ENCODE results near the gene LAIR2. TPM values are rescaled to one million over a fixed set of nuclear protein-coding genes. Genes with fewer than 3 reads are reported as not detected.
"Not testable (repeated sequence)": the region's sequence is repeated elsewhere in the genome, so short reads cannot be mapped to it uniquely, and the experiment has no call there.

The LAIR2 gene
- total RNA-seq, 1 donor: not detected

DNA sequence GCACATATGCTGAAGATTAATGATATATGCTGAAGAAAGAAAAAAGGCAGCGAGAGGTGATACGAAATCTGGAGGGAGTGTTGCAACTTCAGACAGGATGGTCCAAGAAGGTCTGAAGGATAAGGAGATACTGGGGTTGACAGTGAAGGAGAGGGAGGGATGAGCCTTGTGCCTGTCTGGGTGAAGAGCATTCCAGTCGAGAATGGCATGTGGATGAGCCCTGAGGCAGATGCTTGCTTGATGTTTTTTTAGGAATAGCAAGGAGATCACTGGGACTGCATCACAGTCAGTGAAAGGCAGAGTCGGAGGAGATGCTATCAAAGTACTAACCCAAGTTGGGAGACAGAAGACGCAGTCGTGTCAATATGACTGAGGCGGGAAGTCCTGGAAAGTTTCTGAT lies 13.3 kb upstream of the LAIR2 start:
- DNase-seq (ENCODE audit: insufficient read length, low spot score, missing footprints): no peak
- TF ChIP-seq, protein P1, sequence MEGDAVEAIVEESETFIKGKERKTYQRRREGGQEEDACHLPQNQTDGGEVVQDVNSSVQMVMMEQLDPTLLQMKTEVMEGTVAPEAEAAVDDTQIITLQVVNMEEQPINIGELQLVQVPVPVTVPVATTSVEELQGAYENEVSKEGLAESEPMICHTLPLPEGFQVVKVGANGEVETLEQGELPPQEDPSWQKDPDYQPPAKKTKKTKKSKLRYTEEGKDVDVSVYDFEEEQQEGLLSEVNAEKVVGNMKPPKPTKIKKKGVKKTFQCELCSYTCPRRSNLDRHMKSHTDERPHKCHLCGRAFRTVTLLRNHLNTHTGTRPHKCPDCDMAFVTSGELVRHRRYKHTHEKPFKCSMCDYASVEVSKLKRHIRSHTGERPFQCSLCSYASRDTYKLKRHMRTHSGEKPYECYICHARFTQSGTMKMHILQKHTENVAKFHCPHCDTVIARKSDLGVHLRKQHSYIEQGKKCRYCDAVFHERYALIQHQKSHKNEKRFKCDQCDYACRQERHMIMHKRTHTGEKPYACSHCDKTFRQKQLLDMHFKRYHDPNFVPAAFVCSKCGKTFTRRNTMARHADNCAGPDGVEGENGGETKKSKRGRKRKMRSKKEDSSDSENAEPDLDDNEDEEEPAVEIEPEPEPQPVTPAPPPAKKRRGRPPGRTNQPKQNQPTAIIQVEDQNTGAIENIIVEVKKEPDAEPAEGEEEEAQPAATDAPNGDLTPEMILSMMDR (IDR thresholded peaks at IDR 0.05; ENCODE audit: extremely low read depth, low read depth, low read length): no peak
- Histone ChIP-seq H3K4me3 (ENCODE audit: insufficient read depth, low read length) (no peak overlapping the region), H3K4me2 (ENCODE audit: insufficient read depth, low read length) (no peak overlapping the region), H2AFZ (ENCODE audit: low read length) (no peak overlapping the region), H4K20me1 (ENCODE audit: insufficient read depth, low read length) (no peaks in the 10 kb centered on the region), H3K9me3 (ENCODE audit: low read depth, low read length) (no peaks in the 10 kb centered on the region), H3K27ac (ENCODE audit: low read depth, low read length) (no peak overlapping the region), H3K27me3 (ENCODE audit: insufficient read depth, low read length) (no peaks in the 10 kb centered on the region), H3K36me3 (ENCODE audit: insufficient read depth, low read length) (no peaks in the 10 kb centered on the region), H3K4me1 (ENCODE audit: insufficient read depth, low read length) (no peaks in the 10 kb centered on the region), H3K79me2 (ENCODE audit: insufficient read depth, low read length) (no peaks in the 10 kb centered on the region)

DNA sequence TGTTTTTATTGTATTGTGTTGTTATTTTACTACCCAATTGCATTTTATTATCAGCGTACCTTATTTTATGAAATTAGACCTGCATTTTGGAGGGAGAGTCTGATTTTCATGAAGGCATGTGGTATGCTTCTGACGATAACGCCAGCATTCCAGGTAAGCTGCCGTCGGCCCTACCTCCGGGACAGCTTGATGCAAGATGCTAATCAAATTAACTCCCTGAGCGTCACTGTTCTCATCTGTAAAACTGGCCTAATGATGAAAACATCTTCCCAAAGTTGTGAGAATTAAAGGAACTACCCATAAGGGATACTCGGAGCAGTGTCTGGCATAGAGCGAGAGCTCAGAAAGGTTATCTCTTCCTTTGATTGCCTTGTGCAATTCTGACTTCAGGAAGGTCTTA lies 12.9 kb upstream of the LAIR2 start:
- H3K27me3 ChIP-seq (ENCODE audit: insufficient read depth, low read length): no peaks in the 10 kb centered on the region
- H3K4me3 ChIP-seq (ENCODE audit: insufficient read depth, low read length): no peak overlapping the region
- no peak overlapping the region for H3K4me2 ChIP-seq (ENCODE audit: insufficient read depth, low read length)
- H3K36me3 ChIP-seq (ENCODE audit: insufficient read depth, low read length): no peaks in the 10 kb centered on the region
- H3K4me1 ChIP-seq (ENCODE audit: insufficient read depth, low read length): no peaks in the 10 kb centered on the region
- no peaks in the 10 kb centered on the region for H4K20me1 ChIP-seq (ENCODE audit: insufficient read depth, low read length)
- no peak for DNase-seq (ENCODE audit: insufficient read length, low spot score, missing footprints)
- H3K79me2 ChIP-seq (ENCODE audit: insufficient read depth, low read length): no peaks in the 10 kb centered on the region
- H3K27ac ChIP-seq (ENCODE audit: low read depth, low read length): no peak overlapping the region
- H3K9me3 ChIP-seq (ENCODE audit: low read depth, low read length): no peaks in the 10 kb centered on the region
- H2AFZ ChIP-seq (ENCODE audit: low read length): no peak overlapping the region
- TF ChIP-seq, protein P1 (IDR thresholded peaks at IDR 0.05; ENCODE audit: extremely low read depth, low read depth, low read length): no peak

DNA sequence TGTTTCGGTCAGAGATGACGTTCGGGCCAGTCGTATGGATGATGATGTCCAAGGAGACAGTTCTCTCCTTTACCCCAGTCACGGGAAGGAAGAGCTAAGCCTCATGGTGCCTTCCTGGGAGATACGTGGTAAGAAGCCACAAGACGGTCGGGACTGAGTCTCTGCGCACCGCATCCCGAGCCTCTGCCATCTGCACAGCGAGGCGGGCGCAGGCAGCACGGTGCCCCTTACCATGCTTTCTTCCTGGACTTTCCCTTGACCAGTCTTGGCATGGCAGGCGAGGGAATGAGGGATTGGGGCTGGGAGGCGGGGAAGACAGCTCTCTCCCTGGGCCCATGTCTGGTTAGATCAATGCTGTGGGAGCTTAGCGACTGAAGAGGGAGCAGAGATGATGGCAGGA lies 10.1 kb upstream of the LAIR2 start:
- TF ChIP-seq, protein P1 (IDR thresholded peaks at IDR 0.05; ENCODE audit: extremely low read depth, low read depth, low read length): no peak
- Histone ChIP-seq H2AFZ (ENCODE audit: low read length) (no peak overlapping the region), H3K9me3 (ENCODE audit: low read depth, low read length) (no peaks in the 10 kb centered on the region), H3K4me2 (ENCODE audit: insufficient read depth, low read length) (no peak overlapping the region), H4K20me1 (ENCODE audit: insufficient read depth, low read length) (no peaks in the 10 kb centered on the region), H3K4me3 (ENCODE audit: insufficient read depth, low read length) (no peak overlapping the region), H3K79me2 (ENCODE audit: insufficient read depth, low read length) (no peaks in the 10 kb centered on the region), H3K27me3 (ENCODE audit: insufficient read depth, low read length) (no peaks in the 10 kb centered on the region), H3K36me3 (ENCODE audit: insufficient read depth, low read length) (no peaks in the 10 kb centered on the region), H3K27ac (ENCODE audit: low read depth, low read length) (no peak overlapping the region), H3K4me1 (ENCODE audit: insufficient read depth, low read length) (no peaks in the 10 kb centered on the region)
- DNase-seq (ENCODE audit: insufficient read length, low spot score, missing footprints): no peak

DNA sequence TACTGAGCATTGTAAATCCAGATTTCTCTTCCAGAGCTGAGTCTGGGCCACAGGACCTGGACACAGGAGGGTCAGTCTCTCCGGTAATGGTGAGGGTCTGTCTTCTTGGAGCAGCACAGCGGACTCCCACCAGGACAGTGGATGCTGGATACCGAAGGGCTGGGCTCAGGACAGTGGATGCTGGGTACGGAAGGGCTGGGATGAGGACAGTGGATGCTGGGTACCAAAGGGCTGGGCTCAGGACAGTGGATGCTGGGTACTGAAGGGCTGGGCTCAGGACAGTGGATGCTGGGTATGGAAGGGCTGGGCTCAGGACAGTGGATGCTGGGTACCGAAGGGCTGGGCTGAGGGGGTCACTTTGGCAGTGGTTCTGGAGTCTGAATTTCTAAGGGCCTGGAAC lies 9.6 kb upstream of the LAIR2 start:
- H3K36me3 ChIP-seq (ENCODE audit: insufficient read depth, low read length); H3K4me1 ChIP-seq (ENCODE audit: insufficient read depth, low read length); H3K79me2 ChIP-seq (ENCODE audit: insufficient read depth, low read length); H3K27me3 ChIP-seq (ENCODE audit: insufficient read depth, low read length); H4K20me1 ChIP-seq (ENCODE audit: insufficient read depth, low read length); H2AFZ ChIP-seq (ENCODE audit: low read length); H3K4me2 ChIP-seq (ENCODE audit: insufficient read depth, low read length); H3K4me3 ChIP-seq (ENCODE audit: insufficient read depth, low read length); H3K27ac ChIP-seq (ENCODE audit: low read depth, low read length); DNase-seq (ENCODE audit: insufficient read length, low spot score, missing footprints); H3K9me3 ChIP-seq (ENCODE audit: low read depth, low read length): not testable (repeated sequence)
